Activated B cell treated with CpG ODN at 0.5 μM for 24 hours (primary cell): ENCODE measurements around the gene RAD51B. TPM values are rescaled to one million over a fixed set of nuclear protein-coding genes. Genes with fewer than 3 reads are reported as not detected.

ENCODE experiments used
- ATAC-seq: fragments of 200-7000 bp; cut with Tn5 transposase; one replicate; pipeline ENCODE4 v1.10.0; 2021; ENCODE audit warnings: low read depth, mild to moderate bottlenecking, moderate library complexity
- CTCF ChIA-PET: fragments of 350-600 bp; sonication (Branson Sonifier 250); formaldehyde crosslinking; loops from one replicate; lab custom pipeline; 2021; ENCODE audit warnings: antibody characterized with exemption; lab: Charles Lee
- POLR2A ChIA-PET: fragments of 350-600 bp; sonication (Branson Sonifier 250); formaldehyde crosslinking; loops from one replicate; lab custom pipeline; 2021; ENCODE audit warnings: antibody characterized with exemption; lab: Charles Lee
- DNase-seq: peaks from one replicate; pipeline ENCODE4 v3.0.0; 2022
- H3K27ac Mint-ChIP-seq: one replicate; pipeline ENCODE4 v1.8.0; 2020; ENCODE audit warnings: mixed read lengths
- H3K27me3 Mint-ChIP-seq: one replicate; pipeline ENCODE4 v1.8.0; 2021; ENCODE audit warnings: mixed read lengths
- H3K36me3 Mint-ChIP-seq: one replicate; pipeline ENCODE4 v1.8.0; 2021; ENCODE audit warnings: low read depth, mixed read lengths
- H3K4me1 Mint-ChIP-seq: one replicate; pipeline ENCODE4 v1.8.0; 2021; ENCODE audit warnings: mixed read lengths
- H3K4me3 Mint-ChIP-seq: one replicate; pipeline ENCODE4 v1.8.0; 2020; ENCODE audit warnings: mild to moderate bottlenecking, mixed read lengths
- H3K9me3 Mint-ChIP-seq: one replicate; pipeline ENCODE4 v1.8.0; 2020; ENCODE audit warnings: mixed read lengths
- intact Hi-C: fragments of 100-400 bp; cut with micrococcal nuclease; formaldehyde crosslinking; loops from one replicate; pipeline ENCODE4 v1.15.1; 2024
- total RNA-seq: library from RNA; stranded (reverse); gene quantifications from 2 replicates; pipeline ENCODE4 v1.2.3, GENCODE V29; 2022
- TF ChIP-seq, protein P1 (sequence below): fragments of 200-600 bp; IDR thresholded peaks from one replicate; pipeline ENCODE4 v1.8.0; 2022; ENCODE audit warnings: antibody characterized with exemption, mild to moderate bottlenecking

RAD51B gene
- total RNA-seq, 1 donor from 2014 or later: 53.9 TPM

DNA sequence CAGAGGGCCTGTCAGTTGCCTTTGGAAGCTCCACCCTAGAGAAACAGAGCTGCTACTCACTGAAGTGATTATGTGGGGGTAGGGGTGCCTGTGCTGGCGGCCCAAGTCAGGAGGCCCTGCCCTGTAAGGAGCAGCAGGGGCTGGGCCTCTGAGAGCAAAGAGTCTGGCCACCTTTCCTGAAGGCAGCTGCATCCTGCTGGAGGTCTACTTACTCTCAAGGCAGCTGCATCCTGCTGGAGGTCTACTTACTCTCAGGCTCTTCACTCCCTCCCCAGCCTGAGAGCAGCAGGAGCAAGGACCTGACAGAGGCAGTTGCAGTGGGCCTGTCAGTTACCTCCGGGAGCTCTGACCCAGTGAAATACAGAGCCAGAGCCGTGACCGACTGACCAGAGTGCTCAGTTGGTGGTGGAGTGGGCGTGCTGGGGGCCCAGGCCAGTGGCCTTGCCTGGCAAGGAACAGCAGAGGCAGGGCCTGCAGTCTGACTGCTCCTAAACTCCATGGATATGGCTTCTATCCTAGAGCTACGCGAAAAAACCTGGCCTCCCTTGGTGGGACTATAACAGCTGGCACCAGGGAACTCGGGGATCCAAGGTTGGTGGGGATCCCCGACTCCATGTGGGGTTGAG, 32.3 kb downstream of the RAD51B start:
- peaks cover 9% of the 10 kb centered on the region for H3K36me3 Mint-ChIP-seq
- peaks cover 10% of the 10 kb centered on the region for H3K9me3 Mint-ChIP-seq
- H3K4me3 Mint-ChIP-seq: no peak overlapping the region
- ChIA-PET POLR2A (no interaction called here), CTCF (no interaction called here)
- H3K4me1 Mint-ChIP-seq: peaks cover 16% of the 10 kb centered on the region
- intact Hi-C loops: no loop called here
- no peak overlapping the region for H3K27ac Mint-ChIP-seq
- TF ChIP-seq, protein P1, sequence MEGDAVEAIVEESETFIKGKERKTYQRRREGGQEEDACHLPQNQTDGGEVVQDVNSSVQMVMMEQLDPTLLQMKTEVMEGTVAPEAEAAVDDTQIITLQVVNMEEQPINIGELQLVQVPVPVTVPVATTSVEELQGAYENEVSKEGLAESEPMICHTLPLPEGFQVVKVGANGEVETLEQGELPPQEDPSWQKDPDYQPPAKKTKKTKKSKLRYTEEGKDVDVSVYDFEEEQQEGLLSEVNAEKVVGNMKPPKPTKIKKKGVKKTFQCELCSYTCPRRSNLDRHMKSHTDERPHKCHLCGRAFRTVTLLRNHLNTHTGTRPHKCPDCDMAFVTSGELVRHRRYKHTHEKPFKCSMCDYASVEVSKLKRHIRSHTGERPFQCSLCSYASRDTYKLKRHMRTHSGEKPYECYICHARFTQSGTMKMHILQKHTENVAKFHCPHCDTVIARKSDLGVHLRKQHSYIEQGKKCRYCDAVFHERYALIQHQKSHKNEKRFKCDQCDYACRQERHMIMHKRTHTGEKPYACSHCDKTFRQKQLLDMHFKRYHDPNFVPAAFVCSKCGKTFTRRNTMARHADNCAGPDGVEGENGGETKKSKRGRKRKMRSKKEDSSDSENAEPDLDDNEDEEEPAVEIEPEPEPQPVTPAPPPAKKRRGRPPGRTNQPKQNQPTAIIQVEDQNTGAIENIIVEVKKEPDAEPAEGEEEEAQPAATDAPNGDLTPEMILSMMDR: no peak
- DNase-seq (no peak), ATAC-seq (no peak)
- no peaks in the 10 kb centered on the region for H3K27me3 Mint-ChIP-seq

- Mint-ChIP-seq H3K36me3 (peaks cover 6% of the 10 kb centered on the region), H3K4me3 (no peak overlapping the region), H3K9me3 (peaks cover 4% of the 10 kb centered on the region), H3K4me1 (peaks cover 16% of the 10 kb centered on the region), H3K27me3 (no peaks in the 10 kb centered on the region), H3K27ac (peak overlapping the region; percentile 7)
- intact Hi-C loops: no loop called here
- CTCF ChIA-PET: no interaction called here
- ATAC-seq (peak; percentile 28), DNase-seq (no peak)
- TF ChIP-seq, protein P1: no peak
- POLR2A ChIA-PET: no interaction called here
Measured at GRCh38 chr14:67852926-67853604, 33.5 kb downstream of the RAD51B start.

- no peak overlapping the region for H3K27ac Mint-ChIP-seq
- DNase-seq: no peak
- peaks cover 4% of the 10 kb centered on the region for H3K36me3 Mint-ChIP-seq
- intact Hi-C loops: no loop called here
- no peaks in the 10 kb centered on the region for H3K9me3 Mint-ChIP-seq
- TF ChIP-seq, protein P1: no peak
- peak; percentile 50 for ATAC-seq
- ChIA-PET CTCF (no interaction called here), POLR2A (no interaction called here)
- H3K4me3 Mint-ChIP-seq: no peak overlapping the region
- H3K4me1 Mint-ChIP-seq: peaks cover 16% of the 10 kb centered on the region
- no peaks in the 10 kb centered on the region for H3K27me3 Mint-ChIP-seq
Measured at GRCh38 chr14:67853715-67854114, 34.1 kb downstream of the RAD51B start.

DNA sequence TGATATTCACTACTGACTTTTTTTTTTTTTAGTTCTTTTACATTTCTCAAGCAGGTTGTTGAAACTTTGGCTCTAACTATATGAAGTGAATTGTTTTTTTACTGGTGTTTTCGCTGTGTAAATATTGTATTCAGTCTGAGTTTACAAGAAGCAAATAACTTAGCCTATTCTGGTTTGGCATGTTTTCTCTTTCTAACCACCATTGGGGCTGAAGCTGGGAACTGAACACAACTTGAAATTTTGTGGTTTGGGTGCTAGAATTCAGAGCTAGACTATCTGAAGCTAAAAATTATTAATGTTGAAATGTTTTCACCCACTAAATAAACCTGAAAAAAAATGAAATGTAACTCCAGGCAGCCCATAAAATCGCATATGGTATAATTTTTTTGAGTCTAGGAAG, 37.2 kb downstream of the RAD51B start:
- H3K27ac Mint-ChIP-seq: no peak overlapping the region
- CTCF ChIA-PET: no interaction called here
- no peak overlapping the region for H3K4me3 Mint-ChIP-seq
- TF ChIP-seq, protein P1: no peak
- intact Hi-C loops: no loop called here
- POLR2A ChIA-PET: no interaction called here
- ATAC-seq: no peak
- no peaks in the 10 kb centered on the region for H3K27me3 Mint-ChIP-seq
- H3K9me3 Mint-ChIP-seq: no peaks in the 10 kb centered on the region
- peaks cover 16% of the 10 kb centered on the region for H3K4me1 Mint-ChIP-seq
- no peaks in the 10 kb centered on the region for H3K36me3 Mint-ChIP-seq
- DNase-seq: no peak

GRCh38 chr14:67857778-67858350, 38.3 kb downstream of the RAD51B start:
- ATAC-seq (no peak), DNase-seq (no peak)
- Mint-ChIP-seq H3K4me3 (no peak overlapping the region), H3K9me3 (no peaks in the 10 kb centered on the region), H3K27ac (no peak overlapping the region), H3K27me3 (no peaks in the 10 kb centered on the region), H3K36me3 (no peaks in the 10 kb centered on the region), H3K4me1 (peaks cover 12% of the 10 kb centered on the region)
- ChIA-PET CTCF (no interaction called here), POLR2A (no interaction called here)
- TF ChIP-seq, protein P1: no peak
- intact Hi-C loops: no loop called here
